Ascending aorta (tissue), 2 donors: ENCODE measurements around the gene PDIA3. TPM values are rescaled to one million over a fixed set of nuclear protein-coding genes. Genes with fewer than 3 reads are reported as not detected.
"Not testable (repeated sequence)": the region's sequence is repeated elsewhere in the genome, so short reads cannot be mapped to it uniquely, and the experiment has no call there.

Experiments used
- DNase-seq, 2 donors: peaks; one replicate each; pipeline ENCODE4 v3.0.0-alpha.2; 2019; ENCODE audit warnings: low spot score in 2 of 2
- H3K27ac ChIP-seq, 2 donors: fragments of 200-600 bp; sonication (generic); one replicate each; pipeline ENCODE4 v1.5.1; 2016 to 2017; ENCODE audit warnings: mild to moderate bottlenecking in 1 of 2
- H3K27me3 ChIP-seq: fragments of 200-600 bp; sonication (generic); one replicate; pipeline ENCODE4 v1.5.1; 2017
- H3K36me3 ChIP-seq, 2 donors: fragments of 200-600 bp; sonication (generic); one replicate each; pipeline ENCODE4 v1.5.1; 2016
- H3K4me1 ChIP-seq, 2 donors: fragments of 200-600 bp; sonication (generic); one replicate each; pipeline ENCODE4 v1.5.1; 2016 to 2017; ENCODE audit warnings: mild to moderate bottlenecking in 1 of 2
- H3K4me3 ChIP-seq, 2 donors: fragments of 200-600 bp; sonication (generic); one replicate each; pipeline ENCODE4 v1.5.1; 2016 to 2017; ENCODE audit warnings: mild to moderate bottlenecking in 1 of 2
- H3K9me3 ChIP-seq, 2 donors: fragments of 200-600 bp; sonication (generic); one replicate each; pipeline ENCODE4 v1.5.1; 2016
- intact Hi-C: fragments of 100-400 bp; cut with DNase I; formaldehyde crosslinking; loops from one replicate; pipeline ENCODE4 v1.15.1; 2023
- total RNA-seq: library from RNA; depleted of rRNA; stranded (reverse); fragments of >200 nt; gene quantifications from one replicate; pipeline ENCODE4 v1.1.0, GENCODE V29; 2016
- TF ChIP-seq, protein P1 (sequence below), 3 experiments: fragments of 200-600 bp in 2 of 3; fragments of 450-650 bp in 1 of 3; sonication (generic) in 2 of 3; IDR thresholded peaks; one replicate each; pipeline ENCODE4 v1.5.1; 2016 to 2019; ENCODE audit warnings: antibody characterized with exemption in 3 of 3, mild to moderate bottlenecking in 1 of 3, moderate library complexity in 1 of 3

The PDIA3 gene
- total RNA-seq, 1 donor from 2014 or later = 89.1 TPM

DNA sequence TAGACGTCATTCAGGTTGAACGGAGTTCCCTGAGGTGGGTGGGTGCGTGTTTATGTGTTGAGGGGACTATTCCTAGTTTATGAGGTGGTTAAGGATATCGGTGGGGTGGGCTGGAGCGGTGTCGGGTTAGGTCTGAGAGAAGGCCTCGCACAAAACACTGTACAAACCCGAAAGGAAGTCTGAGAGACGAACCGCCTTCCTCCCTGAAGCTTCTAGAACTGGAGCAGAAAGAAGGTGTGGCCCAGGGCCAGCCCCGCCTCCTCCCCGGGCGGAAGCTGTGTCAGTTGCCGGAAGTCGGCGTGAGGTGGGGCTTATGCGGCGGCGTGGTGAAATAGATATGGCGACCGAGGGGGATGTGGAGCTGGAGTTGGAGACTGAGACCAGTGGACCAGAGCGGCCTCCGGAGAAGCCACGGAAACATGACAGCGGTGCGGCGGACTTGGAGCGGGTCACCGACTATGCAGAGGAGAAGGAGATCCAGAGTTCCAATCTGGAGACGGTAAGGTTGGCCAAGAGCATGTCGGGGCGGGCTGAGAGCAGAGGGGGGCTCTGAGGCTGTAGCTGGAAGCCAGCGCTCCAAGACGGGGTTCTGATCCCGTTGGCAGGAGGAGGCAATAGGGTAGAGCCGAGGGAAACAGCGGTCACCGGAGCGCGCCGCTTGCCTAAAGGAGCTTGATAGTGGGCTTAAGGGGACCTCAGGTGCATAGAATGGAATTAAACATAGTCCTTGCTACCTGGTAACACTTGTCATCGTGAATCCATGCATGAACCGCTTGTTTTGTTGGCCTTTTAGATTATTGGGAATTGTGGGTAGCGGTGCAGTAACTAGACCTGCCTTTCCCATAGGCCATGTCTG is 54.3 kb downstream of the PDIA3 start, which contains the start of gene HYPK:
Gene HYPK, plus strand, starts transcription at position 314 of the 856 bp plus-strand sequence. Its CDS starts 24 bp downstream, at position 338.
- DNase-seq = peak; percentile 75 to 97
- TF ChIP-seq, protein P1, sequence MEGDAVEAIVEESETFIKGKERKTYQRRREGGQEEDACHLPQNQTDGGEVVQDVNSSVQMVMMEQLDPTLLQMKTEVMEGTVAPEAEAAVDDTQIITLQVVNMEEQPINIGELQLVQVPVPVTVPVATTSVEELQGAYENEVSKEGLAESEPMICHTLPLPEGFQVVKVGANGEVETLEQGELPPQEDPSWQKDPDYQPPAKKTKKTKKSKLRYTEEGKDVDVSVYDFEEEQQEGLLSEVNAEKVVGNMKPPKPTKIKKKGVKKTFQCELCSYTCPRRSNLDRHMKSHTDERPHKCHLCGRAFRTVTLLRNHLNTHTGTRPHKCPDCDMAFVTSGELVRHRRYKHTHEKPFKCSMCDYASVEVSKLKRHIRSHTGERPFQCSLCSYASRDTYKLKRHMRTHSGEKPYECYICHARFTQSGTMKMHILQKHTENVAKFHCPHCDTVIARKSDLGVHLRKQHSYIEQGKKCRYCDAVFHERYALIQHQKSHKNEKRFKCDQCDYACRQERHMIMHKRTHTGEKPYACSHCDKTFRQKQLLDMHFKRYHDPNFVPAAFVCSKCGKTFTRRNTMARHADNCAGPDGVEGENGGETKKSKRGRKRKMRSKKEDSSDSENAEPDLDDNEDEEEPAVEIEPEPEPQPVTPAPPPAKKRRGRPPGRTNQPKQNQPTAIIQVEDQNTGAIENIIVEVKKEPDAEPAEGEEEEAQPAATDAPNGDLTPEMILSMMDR (IDR thresholded peaks at IDR 0.05) = no peak
- peak within 1 kb of the TSS; percentile 85 to 96 for H3K4me3 ChIP-seq
- peak within 1 kb of the TSS; percentile 91 to 96 for H3K27ac ChIP-seq
- H3K9me3 ChIP-seq = no peaks in the 10 kb centered on the region
- intact Hi-C loops = loop anchor here (1.0 to 2.0 kb wide), 2 partner anchors 8 to 24 kb away; partner anchors contain the start of genes MFAP1 and SERF2
- H3K4me1 ChIP-seq = peaks cover 8 to 22% of the 10 kb centered on the region in 2 donors
- H3K36me3 ChIP-seq = peaks cover 29 to 67% of the 10 kb centered on the region in 2 donors
- H3K27me3 ChIP-seq = no peaks in the 10 kb centered on the region

DNA sequence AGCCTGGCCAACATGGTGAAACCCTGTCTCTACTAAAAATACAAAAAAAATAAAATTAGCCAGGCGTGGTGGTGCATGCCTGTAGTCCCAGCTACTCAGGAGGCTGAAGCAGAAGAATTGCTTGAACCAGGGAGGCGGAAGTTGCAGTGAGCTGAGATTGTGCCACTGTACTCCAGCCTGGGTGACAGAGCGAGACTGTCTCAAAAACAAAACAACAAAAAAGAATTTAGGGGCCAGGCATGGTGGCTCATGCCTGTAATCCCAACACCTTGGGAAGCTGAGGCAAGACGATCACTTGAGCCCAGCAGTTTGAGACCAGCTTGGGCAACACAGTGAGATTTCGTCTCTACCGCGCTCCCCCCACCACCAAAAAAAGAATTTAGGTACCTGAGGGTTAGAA is 56.4 kb downstream of the PDIA3 start:
- H3K27me3 ChIP-seq, intact Hi-C loops, H3K9me3 ChIP-seq, DNase-seq, H3K27ac ChIP-seq, H3K4me3 ChIP-seq: not testable (repeated sequence)
- H3K36me3 ChIP-seq = peaks cover 48 to 72% of the 10 kb centered on the region in 2 donors
- H3K4me1 ChIP-seq = peaks cover 8 to 19% of the 10 kb centered on the region in 2 donors

DNA sequence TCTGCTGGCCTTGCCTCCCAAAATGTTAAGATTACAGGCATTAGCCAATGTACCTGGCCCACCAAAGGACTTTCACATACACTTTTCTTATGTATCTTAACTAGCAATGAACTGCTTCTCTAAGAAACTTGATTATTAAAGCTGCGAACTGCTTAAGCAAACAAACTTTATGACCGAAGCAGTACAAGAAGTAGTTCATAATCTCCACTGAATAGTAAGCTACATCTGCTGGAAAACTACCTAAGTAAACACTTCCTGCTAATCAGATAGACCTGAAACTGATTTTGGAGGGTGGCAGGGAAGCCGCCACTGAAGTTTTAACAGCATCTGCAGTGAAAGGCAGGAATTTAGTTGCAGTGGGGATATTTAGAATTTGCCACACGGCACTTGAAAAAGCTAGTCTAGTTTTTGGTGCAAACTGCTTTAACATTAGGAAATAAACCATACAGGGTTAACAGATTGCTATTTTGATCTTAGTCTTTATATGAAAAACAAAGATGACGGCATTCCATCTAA is 62.3 kb downstream of the PDIA3 start:
- intact Hi-C loops = no loop called here
- no peak for DNase-seq
- no peaks in the 10 kb centered on the region for H3K9me3 ChIP-seq
- no peak overlapping the region for H3K27ac ChIP-seq
- H3K4me1 ChIP-seq = no peaks in the 10 kb centered on the region
- no peaks in the 10 kb centered on the region for H3K27me3 ChIP-seq
- TF ChIP-seq, protein P1 (IDR thresholded peaks at IDR 0.05) = no peak
- H3K4me3 ChIP-seq = no peak overlapping the region
- peaks cover 89 to 95% of the 10 kb centered on the region in 2 donors for H3K36me3 ChIP-seq

DNA sequence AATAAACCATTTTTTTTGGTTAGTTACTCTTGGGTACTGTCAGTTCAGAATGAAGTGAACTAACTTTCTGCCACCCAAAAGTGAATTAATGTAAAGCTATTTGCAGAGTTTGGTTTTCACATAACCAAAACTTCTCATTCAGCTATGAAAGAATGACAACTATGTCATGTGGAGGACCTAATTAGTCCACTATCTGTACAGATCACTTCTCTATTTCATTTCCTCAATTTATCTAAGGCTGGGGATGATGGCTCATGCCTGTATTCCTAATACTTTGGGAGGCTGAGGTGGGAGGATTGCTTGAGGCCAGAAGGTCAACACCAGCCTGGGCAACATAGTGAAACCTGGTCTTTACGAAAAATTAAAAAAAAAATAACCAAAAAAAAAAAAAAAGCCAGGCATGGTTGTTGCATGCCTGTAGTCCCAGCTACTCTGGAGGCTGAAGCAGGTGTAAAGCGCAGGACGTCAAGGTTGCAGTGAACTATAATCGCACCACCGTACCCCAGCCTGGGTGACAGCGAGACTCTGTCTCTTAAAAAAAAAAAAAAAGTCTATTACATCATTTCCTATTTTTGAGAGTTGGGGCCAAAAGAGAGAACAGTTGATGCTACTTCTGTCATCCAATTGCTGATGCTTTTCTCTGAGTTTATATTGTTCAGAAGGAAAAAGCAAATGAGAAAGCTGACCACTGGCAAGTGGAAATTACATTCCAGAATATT is 62.9 kb downstream of the PDIA3 start:
- Histone ChIP-seq H3K9me3 (no peaks in the 10 kb centered on the region), H3K4me1 (no peaks in the 10 kb centered on the region), H3K36me3 (peaks cover 91 to 100% of the 10 kb centered on the region in 2 donors), H3K27me3 (no peaks in the 10 kb centered on the region), H3K4me3 (no peak overlapping the region), H3K27ac (no peak overlapping the region)
- TF ChIP-seq, protein P1 (IDR thresholded peaks at IDR 0.05) = no peak
- no peak for DNase-seq
- intact Hi-C loops = no loop called here

DNA sequence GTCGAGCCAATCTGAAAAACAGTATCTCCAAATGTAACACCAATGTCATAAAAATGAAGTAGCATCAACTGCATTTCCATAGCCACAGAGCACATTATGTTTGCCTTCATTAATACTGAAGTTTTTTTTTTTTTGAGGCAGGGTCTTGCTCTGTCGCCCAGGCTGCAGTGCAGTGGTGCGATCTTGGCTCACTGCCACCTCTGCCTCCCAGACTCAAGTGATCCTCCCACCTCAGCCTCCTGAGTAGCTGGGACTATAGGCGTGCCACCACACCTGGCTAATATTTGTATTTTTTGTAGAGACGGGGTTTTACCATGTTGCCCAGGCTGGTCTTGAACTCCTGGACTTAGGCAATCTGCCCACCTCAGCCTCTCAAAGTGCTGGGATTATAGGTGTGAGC is 68.8 kb downstream of the PDIA3 start:
- peaks cover 71 to 72% of the 10 kb centered on the region in 2 donors for H3K36me3 ChIP-seq
- intact Hi-C loops, H3K9me3 ChIP-seq: not testable (repeated sequence)

DNA sequence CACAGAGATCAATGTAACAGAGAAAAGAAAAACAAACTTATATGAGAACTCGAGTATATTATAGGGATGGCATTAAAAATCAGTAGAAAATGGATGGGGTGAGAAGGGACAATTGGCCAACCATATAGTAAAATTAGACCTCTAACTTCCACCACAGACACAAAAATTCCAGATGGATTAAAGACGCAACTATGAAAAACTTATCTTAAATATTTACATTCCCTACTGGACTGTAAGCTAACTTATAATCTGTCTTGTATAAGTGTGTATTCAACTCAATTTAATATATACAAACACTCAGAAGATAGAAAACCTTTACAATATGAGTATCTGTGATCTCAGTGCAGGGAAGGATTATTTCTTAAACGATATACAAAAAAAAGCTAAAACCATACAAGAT is 75.3 kb downstream of the PDIA3 start:
- TF ChIP-seq, protein P1 (IDR thresholded peaks at IDR 0.05) = no peak
- Histone ChIP-seq H3K27ac (no peak overlapping the region), H3K4me3 (no peak overlapping the region), H3K4me1 (peaks cover 8 to 15% of the 10 kb centered on the region in 2 donors), H3K9me3 (no peaks in the 10 kb centered on the region), H3K27me3 (no peaks in the 10 kb centered on the region), H3K36me3 (peaks cover 7 to 13% of the 10 kb centered on the region in 2 donors)
- no peak for DNase-seq
- intact Hi-C loops = loop anchor here (10.0 kb wide), 1 partner anchor 47 kb away; the partner anchor contains the start of gene ELL3

More for the DNA sequence above, 68.8 kb downstream of the PDIA3 start:
- DNase-seq, H3K4me3 ChIP-seq, H3K4me1 ChIP-seq, H3K27me3 ChIP-seq, H3K27ac ChIP-seq: not testable (repeated sequence)

Other genes starting within 250 kb of the PDIA3 start
- gene MAP1A, start 228.8 kb upstream of the PDIA3 start, total RNA-seq = 19.9 TPM
- 99.2 TPM for gene PPIP5K1, start 156.2 kb upstream of the PDIA3 start, total RNA-seq
- gene CKMT1B, start 152.4 kb upstream of the PDIA3 start, total RNA-seq = not detected
- not detected for gene STRC, start 127.6 kb upstream of the PDIA3 start, total RNA-seq
- 1.4 TPM for gene CATSPER2, start 97.6 kb upstream of the PDIA3 start, total RNA-seq
- not detected for gene CKMT1A, start 52.6 kb upstream of the PDIA3 start, total RNA-seq
- gene ELL3, start 30.5 kb downstream of the PDIA3 start, total RNA-seq = 39.5 TPM
- 733 TPM for gene SERF2, start 45.9 kb downstream of the PDIA3 start, total RNA-seq
- not detected for gene SERINC4, start 53.8 kb downstream of the PDIA3 start, total RNA-seq
- 20.2 TPM for gene HYPK, start 54.2 kb downstream of the PDIA3 start, total RNA-seq
- gene MFAP1, start 78.3 kb downstream of the PDIA3 start, total RNA-seq = 14.8 TPM
- 5.2 TPM for gene WDR76, start 80.6 kb downstream of the PDIA3 start, total RNA-seq